Esophagus squamous epithelium (tissue), 5 donors: ENCODE results near the gene NME7. TPM values are rescaled to one million over a fixed set of nuclear protein-coding genes. Genes with fewer than 3 reads are reported as not detected.

ENCODE experiments used
- DNase-seq: peaks from one replicate; lab custom pipeline; 2025; lab: John Stamatoyannopoulos, UW
- H3K27ac ChIP-seq, 4 donors: fragments of 200-600 bp; sonication (generic); one replicate each; pipeline ENCODE4 v1.5.1; 2016 to 2019; ENCODE audit warnings: mild to moderate bottlenecking in 1 of 4
- H3K27me3 ChIP-seq, 4 donors: fragments of 200-600 bp; sonication (generic); 1 replicate in 3 of 4; 2 replicates in 1 of 4; pipeline versions ENCODE4 v1.5.1 to v1.6.0; 2017 to 2021; ENCODE audit warnings: antibody characterized with exemption in 1 of 4
- H3K36me3 ChIP-seq, 3 donors: fragments of 200-600 bp; sonication (generic); one replicate each; pipeline ENCODE4 v1.5.1; 2016 to 2019
- H3K4me1 ChIP-seq, 3 donors: fragments of 200-600 bp; sonication (generic); one replicate each; pipeline ENCODE4 v1.5.1; 2017 to 2019
- H3K4me3 ChIP-seq, 4 donors: fragments of 200-600 bp; sonication (generic); 1 replicate in 3 of 4; 2 replicates in 1 of 4; pipeline ENCODE4 v1.5.1; 2016 to 2019; ENCODE audit warnings: mild to moderate bottlenecking in 2 of 4, moderate library complexity in 1 of 4
- H3K9me3 ChIP-seq, 3 donors: fragments of 200-600 bp; sonication (generic); one replicate each; pipeline ENCODE4 v1.5.1; 2016 to 2019
- POLR2A ChIP-seq, 4 donors: fragments of 450-650 bp; IDR thresholded peaks; one replicate each; pipeline ENCODE4 v1.6.1; 2017; ENCODE audit warnings: antibody characterized with exemption in 4 of 4, mild to moderate bottlenecking in 4 of 4, moderate library complexity in 3 of 4
- WGBS, 2 donors: methylation state at CpG; one replicate each; pipeline ENCODE4 v1.1.5; 2018; 5-methylcytosine and 5-hydroxymethylcytosine counted together
- intact Hi-C: fragments of 100-400 bp; cut with DNase I; formaldehyde crosslinking; loops from one replicate; pipeline ENCODE4 v1.15.0; 2022
- total RNA-seq, 4 donors: library from RNA; depleted of rRNA; stranded (reverse); fragments of >200 nt; gene quantifications; one replicate each; pipeline ENCODE4 v1.1.0, GENCODE V29; 2016
- TF ChIP-seq, protein P1 (sequence below), 6 experiments: fragments of 450-650 bp in 4 of 6; fragments of 200-600 bp in 2 of 6; sonication (generic) in 2 of 6; IDR thresholded peaks; one replicate each; pipeline ENCODE4 v1.5.1; 2016 to 2019; ENCODE audit warnings: antibody characterized with exemption in 6 of 6, mild to moderate bottlenecking in 4 of 6, moderate library complexity in 4 of 6
- donor health status: DM: yes; HTN: yes; CAD: no.

The NME7 gene
- total RNA-seq, 4 donors from 2014 or later: 5.7 to 10.7 (median 7.4) TPM

DNA sequence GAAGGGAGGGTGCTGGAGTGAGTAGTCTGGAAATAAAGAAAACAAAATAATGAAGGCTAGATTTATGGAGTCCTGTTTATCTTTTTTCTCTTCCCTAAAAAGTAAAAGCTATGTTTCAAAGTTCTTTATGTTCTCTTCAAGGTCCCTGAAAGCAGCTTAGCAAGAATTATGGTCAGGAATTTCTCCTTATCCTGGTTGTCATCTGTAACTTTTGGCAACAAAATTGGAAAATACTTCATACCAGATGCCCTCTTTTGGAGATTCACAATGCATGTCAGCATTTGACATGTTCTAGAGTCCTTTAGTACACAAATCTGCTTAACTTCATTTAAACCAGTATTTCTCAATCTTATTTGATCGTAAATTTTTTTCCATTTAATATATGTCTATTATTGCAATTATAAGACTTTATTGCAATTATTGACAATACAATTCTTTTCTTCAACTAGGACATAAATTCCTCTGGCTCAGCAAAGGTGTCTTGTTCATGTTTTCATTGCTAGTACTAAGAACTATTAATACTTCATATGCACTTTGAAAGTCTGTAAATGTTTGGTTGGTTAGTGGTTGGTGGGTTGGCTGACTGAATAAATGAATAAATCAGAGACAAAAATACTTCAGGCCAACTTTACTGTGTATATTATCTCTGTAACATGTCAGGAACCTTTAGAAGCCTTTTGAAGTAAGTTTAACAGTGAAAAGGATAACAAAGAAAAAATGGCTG is 159.6 kb downstream of the NME7 start:
- no peak for TF ChIP-seq POLR2A (IDR thresholded peaks at IDR 0.05)
- TF ChIP-seq, protein P1, sequence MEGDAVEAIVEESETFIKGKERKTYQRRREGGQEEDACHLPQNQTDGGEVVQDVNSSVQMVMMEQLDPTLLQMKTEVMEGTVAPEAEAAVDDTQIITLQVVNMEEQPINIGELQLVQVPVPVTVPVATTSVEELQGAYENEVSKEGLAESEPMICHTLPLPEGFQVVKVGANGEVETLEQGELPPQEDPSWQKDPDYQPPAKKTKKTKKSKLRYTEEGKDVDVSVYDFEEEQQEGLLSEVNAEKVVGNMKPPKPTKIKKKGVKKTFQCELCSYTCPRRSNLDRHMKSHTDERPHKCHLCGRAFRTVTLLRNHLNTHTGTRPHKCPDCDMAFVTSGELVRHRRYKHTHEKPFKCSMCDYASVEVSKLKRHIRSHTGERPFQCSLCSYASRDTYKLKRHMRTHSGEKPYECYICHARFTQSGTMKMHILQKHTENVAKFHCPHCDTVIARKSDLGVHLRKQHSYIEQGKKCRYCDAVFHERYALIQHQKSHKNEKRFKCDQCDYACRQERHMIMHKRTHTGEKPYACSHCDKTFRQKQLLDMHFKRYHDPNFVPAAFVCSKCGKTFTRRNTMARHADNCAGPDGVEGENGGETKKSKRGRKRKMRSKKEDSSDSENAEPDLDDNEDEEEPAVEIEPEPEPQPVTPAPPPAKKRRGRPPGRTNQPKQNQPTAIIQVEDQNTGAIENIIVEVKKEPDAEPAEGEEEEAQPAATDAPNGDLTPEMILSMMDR (IDR thresholded peaks at IDR 0.05): no peak
- intact Hi-C loops: no loop called here

DNA sequence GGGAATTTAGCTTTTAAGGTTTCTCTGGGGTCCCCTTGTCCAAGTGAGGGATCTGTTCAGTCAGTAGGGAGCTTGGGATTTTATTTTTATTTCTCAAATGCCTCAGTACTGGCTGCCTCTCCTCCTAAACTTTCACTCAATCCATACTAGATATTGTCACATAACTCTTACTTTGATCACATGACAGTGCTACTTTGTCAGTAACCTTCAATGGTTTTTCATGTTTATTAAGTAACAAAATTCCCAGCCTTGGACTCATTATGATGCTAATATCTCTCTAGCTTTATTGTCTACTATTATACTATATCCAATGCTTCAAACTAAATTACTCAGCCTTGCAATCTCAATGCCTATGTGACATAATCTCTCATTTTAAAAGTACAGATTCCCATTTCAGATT is 163.4 kb downstream of the NME7 start:
- H3K27ac ChIP-seq: no peak overlapping the region
- H3K4me3 ChIP-seq: no peak overlapping the region
- DNase-seq: no peak
- no peaks in the 10 kb centered on the region for H3K27me3 ChIP-seq
- no peaks in the 10 kb centered on the region for H3K36me3 ChIP-seq
- intact Hi-C loops: no loop called here
- TF ChIP-seq, protein P1 (IDR thresholded peaks at IDR 0.05): no peak
- no peak for TF ChIP-seq POLR2A (IDR thresholded peaks at IDR 0.05)
- no peaks in the 10 kb centered on the region for H3K4me1 ChIP-seq
- no peaks in the 10 kb centered on the region for H3K9me3 ChIP-seq

More for the DNA sequence above, 159.6 kb downstream of the NME7 start:
- Histone ChIP-seq H3K27ac (no peak overlapping the region), H3K36me3 (no peaks in the 10 kb centered on the region), H3K4me3 (no peak overlapping the region), H3K4me1 (no peaks in the 10 kb centered on the region), H3K27me3 (no peaks in the 10 kb centered on the region), H3K9me3 (no peaks in the 10 kb centered on the region)
- no peak for DNase-seq
- 92 to 94% methylated on average over 1 of the region's 1 CpG for WGBS, 2 donors

DNA sequence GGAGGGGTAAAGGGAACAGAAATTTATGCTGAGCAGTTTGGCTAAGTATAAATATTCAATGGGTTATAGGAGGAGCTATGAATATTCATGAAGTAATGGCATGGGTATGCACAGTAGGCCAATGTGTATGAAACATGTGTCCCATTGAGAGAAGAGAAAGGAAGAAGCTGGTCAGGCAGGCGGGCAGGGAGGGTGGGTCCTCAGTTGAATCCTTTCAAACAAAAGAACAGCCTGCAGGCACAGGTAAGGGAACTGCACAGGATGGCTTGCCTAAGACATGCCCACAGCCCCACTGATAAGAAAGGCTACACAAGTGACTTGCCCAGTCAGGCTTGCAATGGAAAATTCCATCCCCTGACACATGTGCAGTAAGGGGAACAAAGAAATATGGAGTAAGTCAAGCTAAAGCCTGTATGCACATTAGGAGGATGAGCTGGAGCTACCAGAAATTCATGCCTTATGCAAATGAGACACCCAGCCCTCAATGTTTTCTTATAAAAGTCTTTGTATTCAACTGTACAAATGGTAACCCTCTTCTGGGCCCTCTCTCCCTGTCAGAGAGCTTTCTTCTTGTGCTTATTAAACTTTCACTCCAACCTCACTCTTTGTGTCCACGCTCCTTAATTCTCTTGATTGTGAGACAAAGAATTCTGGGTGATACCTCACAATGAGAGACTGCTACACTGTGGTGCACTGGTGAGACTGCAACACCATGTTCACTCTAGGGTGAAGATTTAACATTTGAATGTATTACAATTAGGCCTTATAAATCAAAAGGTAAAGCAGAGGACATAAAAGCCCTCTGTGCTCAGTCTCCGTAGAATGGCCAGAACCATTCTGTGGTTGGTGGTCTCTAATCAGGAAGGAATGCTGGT is 164.6 kb downstream of the NME7 start:
- intact Hi-C loops: no loop called here
- Histone ChIP-seq H3K4me1 (no peaks in the 10 kb centered on the region), H3K27ac (no peak overlapping the region), H3K36me3 (no peaks in the 10 kb centered on the region), H3K27me3 (no peaks in the 10 kb centered on the region), H3K4me3 (no peak overlapping the region), H3K9me3 (no peaks in the 10 kb centered on the region)
- no peak for DNase-seq
- TF ChIP-seq, protein P1 (IDR thresholded peaks at IDR 0.05): no peak
- no peak for TF ChIP-seq POLR2A (IDR thresholded peaks at IDR 0.05)
- 83 to 85% methylated on average over 3 of the region's 3 CpGs for whole genome bisulfite sequencing, 2 donors

DNA sequence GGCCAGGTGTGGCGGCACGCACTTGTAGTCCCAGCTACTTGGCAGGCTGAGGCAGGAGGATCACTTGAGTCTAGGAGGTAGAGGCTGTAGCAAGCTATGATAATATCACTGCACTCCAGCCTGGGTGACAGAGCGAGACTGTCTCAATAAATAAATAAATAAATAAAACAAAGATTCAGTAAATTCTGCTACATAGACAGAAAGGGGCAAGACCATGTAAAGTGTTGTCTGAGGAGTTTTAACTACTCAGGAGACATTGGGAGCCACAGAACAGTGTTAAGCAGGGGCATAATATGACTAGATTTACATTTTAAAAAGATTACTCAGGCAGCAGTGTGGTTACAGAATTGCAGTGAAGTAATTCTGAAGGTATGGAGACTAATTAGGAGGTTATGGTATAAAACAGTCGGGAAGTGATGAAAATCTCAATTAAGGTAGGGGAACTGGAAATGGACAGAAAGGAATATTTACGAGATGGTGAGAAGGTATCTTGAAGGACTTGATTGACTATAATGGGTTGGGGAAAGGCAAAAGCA is 166.4 kb downstream of the NME7 start:
- Histone ChIP-seq H3K27me3 (no peaks in the 10 kb centered on the region), H3K27ac (no peak overlapping the region), H3K4me3 (no peak overlapping the region), H3K9me3 (no peaks in the 10 kb centered on the region), H3K36me3 (no peaks in the 10 kb centered on the region), H3K4me1 (no peaks in the 10 kb centered on the region)
- no peak for DNase-seq
- TF ChIP-seq, protein P1 (IDR thresholded peaks at IDR 0.05): no peak
- TF ChIP-seq POLR2A (IDR thresholded peaks at IDR 0.05): no peak
- intact Hi-C loops: no loop called here
- WGBS, 2 donors: 95 to 96% methylated on average over 5 of the region's 5 CpGs

DNA sequence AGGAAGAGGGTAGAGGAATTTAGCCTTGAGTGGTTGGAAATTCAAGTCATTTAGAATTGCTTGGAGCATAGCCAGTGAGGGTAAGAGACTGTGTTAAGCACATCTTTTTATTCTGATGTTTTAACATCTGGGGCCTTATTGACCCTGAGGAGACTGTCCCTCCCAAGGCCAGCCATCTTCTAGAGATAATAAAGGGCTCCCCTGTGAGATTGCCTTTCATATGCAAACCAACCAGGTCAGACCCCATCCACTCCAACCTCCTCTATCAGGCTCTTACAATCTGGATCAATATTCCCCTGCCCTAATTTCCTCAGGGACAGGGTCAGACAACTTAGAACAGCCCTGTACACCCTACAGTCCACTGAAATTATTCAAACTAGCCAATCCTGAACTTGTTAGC is 167.3 kb downstream of the NME7 start:
- intact Hi-C loops: no loop called here
- no peaks in the 10 kb centered on the region for H3K9me3 ChIP-seq
- no peaks in the 10 kb centered on the region for H3K4me1 ChIP-seq
- no peak overlapping the region for H3K4me3 ChIP-seq
- H3K27me3 ChIP-seq: no peaks in the 10 kb centered on the region
- TF ChIP-seq POLR2A (IDR thresholded peaks at IDR 0.05): no peak
- TF ChIP-seq, protein P1 (IDR thresholded peaks at IDR 0.05): no peak
- no peak overlapping the region for H3K27ac ChIP-seq
- no peak for DNase-seq
- no peaks in the 10 kb centered on the region for H3K36me3 ChIP-seq
